GM19395 (cell line): Measurements from ENCODE around the gene COL4A3.
"Not testable (repeated sequence)": the region's sequence is repeated elsewhere in the genome, so short reads cannot be mapped to it uniquely, and the experiment has no call there.

Experiments
- ATAC-seq: cut with Tn5 transposase; IDR thresholded peaks from one replicate; pipeline ENCODE4 v1.9.1; 2021; ENCODE audit warnings: mild to moderate bottlenecking, moderate library complexity; ENCODE audit not compliant: unreplicated experiment

The COL4A3 gene

GRCh38 chr2:227205701-227206100 lies 41.3 kb downstream of the COL4A3 start:
- no peak for ATAC-seq

GRCh38 chr2:227206406-227206805 lies 42.0 kb downstream of the COL4A3 start:
- ATAC-seq: no peak

- ATAC-seq: no peak
Measured at GRCh38 chr2:227207573-227207972, 43.1 kb downstream of the COL4A3 start.

- ATAC-seq: no peak
Measured at GRCh38 chr2:227214622-227215041, 50.2 kb downstream of the COL4A3 start.

- ATAC-seq: no peak
Measured at GRCh38 chr2:227219312-227220105, 55.1 kb downstream of the COL4A3 start.

GRCh38 chr2:227221120-227221519 lies 56.7 kb downstream of the COL4A3 start:
- ATAC-seq: no peak

- no peak for ATAC-seq
Measured at GRCh38 chr2:227222292-227222691, 57.9 kb downstream of the COL4A3 start.

- not testable (repeated sequence) for ATAC-seq
Measured at GRCh38 chr2:227225641-227226040, 61.2 kb downstream of the COL4A3 start.

GRCh38 chr2:227228061-227228667 lies 63.7 kb downstream of the COL4A3 start:
- ATAC-seq: no peak

- ATAC-seq: no peak
Measured at GRCh38 chr2:227230151-227230550, 65.7 kb downstream of the COL4A3 start.

- ATAC-seq: no peak
Measured at GRCh38 chr2:227234429-227234828, 70.0 kb downstream of the COL4A3 start.

GRCh38 chr2:227237786-227238185 lies 73.4 kb downstream of the COL4A3 start:
- ATAC-seq: no peak

- peak; percentile 66 for ATAC-seq
Measured at GRCh38 chr2:227238238-227239237, 74.1 kb downstream of the COL4A3 start.

GRCh38 chr2:227241005-227241404 lies 76.6 kb downstream of the COL4A3 start:
- ATAC-seq: no peak

- ATAC-seq: no peak
Measured at GRCh38 chr2:227248876-227249275, 84.5 kb downstream of the COL4A3 start.

- ATAC-seq: no peak
Measured at GRCh38 chr2:227252831-227253230, 88.4 kb downstream of the COL4A3 start.

GRCh38 chr2:227256605-227257004 lies 92.2 kb downstream of the COL4A3 start:
- ATAC-seq: no peak

- ATAC-seq: no peak
Measured at GRCh38 chr2:227257820-227258219, 93.4 kb downstream of the COL4A3 start.

GRCh38 chr2:227260041-227260440 lies 95.6 kb downstream of the COL4A3 start:
- ATAC-seq: no peak

GRCh38 chr2:227267410-227268115 lies 103.1 kb downstream of the COL4A3 start:
- no peak for ATAC-seq

GRCh38 chr2:227280895-227281294 lies 116.5 kb downstream of the COL4A3 start:
- no peak for ATAC-seq
